Measurements from ENCODE around the gene FNDC10. TPM values are rescaled to one million over a fixed set of nuclear protein-coding genes. Genes with fewer than 3 reads are reported as not detected.

Gene FNDC10
- total RNA-seq, 1 donor from 2014 or later: 2.5 TPM

- no peak overlapping the region for H3K9ac ChIP-seq
- H4K20me1 ChIP-seq (ENCODE audit: low read depth): peaks cover 14% of the 10 kb centered on the region
- H3K79me2 ChIP-seq (ENCODE audit: low read depth): no peaks in the 10 kb centered on the region
- H3K4me2 ChIP-seq: no peak overlapping the region
- H3K27me3 ChIP-seq: peaks cover 37% of the 10 kb centered on the region
- no peak overlapping the region for H3K4me3 ChIP-seq
- H3K36me3 ChIP-seq: no peaks in the 10 kb centered on the region
- Mint-ChIP-seq H3K4me3 (no peak overlapping the region), H3K27ac (no peak overlapping the region), H3K4me1 (peaks cover 7% of the 10 kb centered on the region), H3K36me3 (peaks cover 1% of the 10 kb centered on the region), H3K9me3 (no peaks in the 10 kb centered on the region), H3K27me3 (ENCODE audit: insufficient read depth, low read depth) (peaks cover 6% of the 10 kb centered on the region)
- no peak for DNase-seq (ENCODE audit: low spot score)
- TF ChIP-seq EZH2 (IDR thresholded peaks at IDR 0.05) (no peak), EZH2phosphoT487 (IDR thresholded peaks at IDR 0.05) (no peak), CTCF (IDR thresholded peaks at IDR 0.05) (no peak)
- H2AFZ ChIP-seq (replicated peaks): no peak overlapping the region
- H3K9me3 ChIP-seq (ENCODE audit: low read depth): no peaks in the 10 kb centered on the region
- H3K4me1 ChIP-seq: peaks cover 4% of the 10 kb centered on the region
- H3F3A ChIP-seq (ENCODE audit: low read depth): peaks cover 4% of the 10 kb centered on the region
- no peak overlapping the region for H3K27ac ChIP-seq
Measured at GRCh38 chr1:1627261-1627828, 27.4 kb upstream of the FNDC10 start.

DNA sequence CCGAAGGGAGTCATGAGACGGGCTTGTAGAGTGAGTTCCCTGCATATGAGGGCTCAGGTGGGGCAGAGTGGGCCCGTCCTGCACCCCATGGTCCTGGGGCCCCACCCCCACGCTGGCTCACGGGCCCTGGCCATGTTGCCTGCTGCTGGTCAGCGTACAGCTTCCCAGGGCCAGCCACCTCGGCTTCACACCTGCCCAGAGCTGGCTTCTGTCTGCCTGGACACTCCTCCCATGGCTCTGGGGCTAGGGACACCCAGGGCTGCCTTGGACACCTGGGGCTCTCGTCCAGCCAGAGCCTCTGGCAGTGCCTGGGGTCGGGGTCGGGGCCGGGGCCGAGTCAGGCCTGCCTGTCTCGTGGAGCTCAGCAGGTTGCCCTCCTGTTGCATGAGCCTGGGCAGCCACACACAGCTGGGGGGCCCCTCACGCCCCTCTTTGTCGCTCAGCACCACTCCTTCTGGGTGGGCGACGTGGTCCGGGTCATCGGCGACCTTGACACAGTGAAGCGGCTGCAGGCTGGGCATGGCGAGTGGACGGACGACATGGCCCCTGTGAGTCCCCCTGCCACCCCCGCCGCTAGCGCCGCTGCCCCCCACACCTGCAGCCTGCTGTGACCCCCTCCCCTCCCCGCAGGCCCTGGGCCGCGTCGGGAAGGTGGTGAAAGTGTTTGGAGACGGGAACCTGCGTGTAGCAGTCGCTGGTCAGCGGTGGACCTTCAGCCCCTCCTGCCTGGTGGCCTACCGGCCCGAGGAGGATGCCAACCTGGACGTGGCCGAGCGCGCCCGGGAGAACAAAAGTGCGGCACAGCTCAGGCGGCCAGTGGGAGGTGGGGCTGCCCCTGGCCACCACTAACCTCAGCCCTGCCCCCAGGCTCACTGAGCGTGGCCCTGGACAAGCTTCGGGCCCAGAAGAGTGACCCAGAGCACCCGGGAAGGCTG lies 26.5 kb upstream of the FNDC10 start:
- Mint-ChIP-seq H3K27ac (no peak overlapping the region), H3K36me3 (peaks cover 1% of the 10 kb centered on the region), H3K4me3 (no peak overlapping the region), H3K9me3 (no peaks in the 10 kb centered on the region), H3K4me1 (peaks cover 10% of the 10 kb centered on the region), H3K27me3 (ENCODE audit: insufficient read depth, low read depth) (peaks cover 5% of the 10 kb centered on the region)
- H3K4me3 ChIP-seq: no peak overlapping the region
- DNase-seq (ENCODE audit: low spot score): no peak
- H3K36me3 ChIP-seq: no peaks in the 10 kb centered on the region
- H3K4me2 ChIP-seq: no peak overlapping the region
- H3F3A ChIP-seq (ENCODE audit: low read depth): peaks cover under 1% of the 10 kb centered on the region
- peaks cover 21% of the 10 kb centered on the region for H4K20me1 ChIP-seq (ENCODE audit: low read depth)
- no peak overlapping the region for H3K27ac ChIP-seq
- H3K9ac ChIP-seq: no peak overlapping the region
- peaks cover 1% of the 10 kb centered on the region for H3K4me1 ChIP-seq
- H3K79me2 ChIP-seq (ENCODE audit: low read depth): no peaks in the 10 kb centered on the region
- no peak overlapping the region for H2AFZ ChIP-seq (replicated peaks)
- no peak for TF ChIP-seq EZH2 (IDR thresholded peaks at IDR 0.05)
- no peaks in the 10 kb centered on the region for H3K9me3 ChIP-seq (ENCODE audit: low read depth)
- peaks cover 28% of the 10 kb centered on the region for H3K27me3 ChIP-seq

- DNase-seq (ENCODE audit: low spot score): no peak
- Histone ChIP-seq H4K20me1 (ENCODE audit: low read depth) (peaks cover 17% of the 10 kb centered on the region), H3K27ac (no peak overlapping the region), H3K4me3 (no peak overlapping the region), H3F3A (ENCODE audit: low read depth) (no peaks in the 10 kb centered on the region), H3K27me3 (peaks cover 22% of the 10 kb centered on the region), H3K4me1 (no peaks in the 10 kb centered on the region), H2AFZ (replicated peaks) (no peak overlapping the region), H3K9ac (no peak overlapping the region), H3K9me3 (ENCODE audit: low read depth) (no peaks in the 10 kb centered on the region), H3K36me3 (no peaks in the 10 kb centered on the region), H3K79me2 (ENCODE audit: low read depth) (no peaks in the 10 kb centered on the region), H3K4me2 (no peak overlapping the region)
- Mint-ChIP-seq H3K4me3 (no peak overlapping the region), H3K27ac (no peak overlapping the region), H3K9me3 (no peaks in the 10 kb centered on the region), H3K4me1 (peaks cover 10% of the 10 kb centered on the region), H3K27me3 (ENCODE audit: insufficient read depth, low read depth) (peaks cover 5% of the 10 kb centered on the region), H3K36me3 (peaks cover 1% of the 10 kb centered on the region)
- TF ChIP-seq CTCF (IDR thresholded peaks at IDR 0.05) (no peak), EZH2 (IDR thresholded peaks at IDR 0.05) (no peak), EZH2phosphoT487 (IDR thresholded peaks at IDR 0.05) (no peak)
Measured at GRCh38 chr1:1625824-1626206, 25.9 kb upstream of the FNDC10 start.

DNA sequence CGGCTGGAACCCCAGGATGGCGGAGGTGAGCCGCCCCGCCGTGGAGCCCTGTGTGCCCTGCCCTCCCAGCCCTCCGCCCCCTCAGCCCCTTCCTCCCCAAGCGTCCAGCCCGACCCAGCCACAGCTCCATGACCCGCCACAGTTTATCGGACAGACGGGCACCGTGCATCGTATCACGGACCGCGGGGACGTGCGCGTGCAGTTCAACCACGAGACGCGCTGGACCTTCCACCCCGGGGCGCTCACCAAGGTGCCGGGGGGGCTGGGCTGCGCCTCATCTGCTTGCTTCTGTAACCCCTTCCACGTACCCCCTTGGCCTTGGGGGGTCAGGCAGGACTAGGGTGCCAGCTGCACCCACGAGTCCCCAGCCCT lies 25.5 kb upstream of the FNDC10 start:
- H3K4me2 ChIP-seq: no peak overlapping the region
- peaks cover 17% of the 10 kb centered on the region for H4K20me1 ChIP-seq (ENCODE audit: low read depth)
- H3K79me2 ChIP-seq (ENCODE audit: low read depth): no peaks in the 10 kb centered on the region
- DNase-seq (ENCODE audit: low spot score): no peak
- H3F3A ChIP-seq (ENCODE audit: low read depth): no peaks in the 10 kb centered on the region
- no peaks in the 10 kb centered on the region for H3K9me3 ChIP-seq (ENCODE audit: low read depth)
- Mint-ChIP-seq H3K27me3 (ENCODE audit: insufficient read depth, low read depth) (peaks cover 5% of the 10 kb centered on the region), H3K36me3 (peaks cover 1% of the 10 kb centered on the region), H3K9me3 (no peaks in the 10 kb centered on the region), H3K4me3 (no peak overlapping the region), H3K27ac (no peak overlapping the region), H3K4me1 (peaks cover 10% of the 10 kb centered on the region)
- H3K4me1 ChIP-seq: no peaks in the 10 kb centered on the region
- no peak overlapping the region for H2AFZ ChIP-seq (replicated peaks)
- peaks cover 17% of the 10 kb centered on the region for H3K27me3 ChIP-seq
- no peak for TF ChIP-seq EZH2phosphoT487 (IDR thresholded peaks at IDR 0.05)
- H3K27ac ChIP-seq: no peak overlapping the region
- H3K36me3 ChIP-seq: no peaks in the 10 kb centered on the region
- H3K4me3 ChIP-seq: no peak overlapping the region
- no peak overlapping the region for H3K9ac ChIP-seq

Measured in neural progenitor cell (in vitro differentiated cells).